ENCODE results near the gene JMJD1C.
A peak's percentile ranks its signal among the peaks of the same experiment; 100 is the strongest.
"Not testable (repeated sequence)": the region's sequence is repeated elsewhere in the genome, so short reads cannot be mapped to it uniquely, and the experiment has no call there.

Gene JMJD1C, protein sequence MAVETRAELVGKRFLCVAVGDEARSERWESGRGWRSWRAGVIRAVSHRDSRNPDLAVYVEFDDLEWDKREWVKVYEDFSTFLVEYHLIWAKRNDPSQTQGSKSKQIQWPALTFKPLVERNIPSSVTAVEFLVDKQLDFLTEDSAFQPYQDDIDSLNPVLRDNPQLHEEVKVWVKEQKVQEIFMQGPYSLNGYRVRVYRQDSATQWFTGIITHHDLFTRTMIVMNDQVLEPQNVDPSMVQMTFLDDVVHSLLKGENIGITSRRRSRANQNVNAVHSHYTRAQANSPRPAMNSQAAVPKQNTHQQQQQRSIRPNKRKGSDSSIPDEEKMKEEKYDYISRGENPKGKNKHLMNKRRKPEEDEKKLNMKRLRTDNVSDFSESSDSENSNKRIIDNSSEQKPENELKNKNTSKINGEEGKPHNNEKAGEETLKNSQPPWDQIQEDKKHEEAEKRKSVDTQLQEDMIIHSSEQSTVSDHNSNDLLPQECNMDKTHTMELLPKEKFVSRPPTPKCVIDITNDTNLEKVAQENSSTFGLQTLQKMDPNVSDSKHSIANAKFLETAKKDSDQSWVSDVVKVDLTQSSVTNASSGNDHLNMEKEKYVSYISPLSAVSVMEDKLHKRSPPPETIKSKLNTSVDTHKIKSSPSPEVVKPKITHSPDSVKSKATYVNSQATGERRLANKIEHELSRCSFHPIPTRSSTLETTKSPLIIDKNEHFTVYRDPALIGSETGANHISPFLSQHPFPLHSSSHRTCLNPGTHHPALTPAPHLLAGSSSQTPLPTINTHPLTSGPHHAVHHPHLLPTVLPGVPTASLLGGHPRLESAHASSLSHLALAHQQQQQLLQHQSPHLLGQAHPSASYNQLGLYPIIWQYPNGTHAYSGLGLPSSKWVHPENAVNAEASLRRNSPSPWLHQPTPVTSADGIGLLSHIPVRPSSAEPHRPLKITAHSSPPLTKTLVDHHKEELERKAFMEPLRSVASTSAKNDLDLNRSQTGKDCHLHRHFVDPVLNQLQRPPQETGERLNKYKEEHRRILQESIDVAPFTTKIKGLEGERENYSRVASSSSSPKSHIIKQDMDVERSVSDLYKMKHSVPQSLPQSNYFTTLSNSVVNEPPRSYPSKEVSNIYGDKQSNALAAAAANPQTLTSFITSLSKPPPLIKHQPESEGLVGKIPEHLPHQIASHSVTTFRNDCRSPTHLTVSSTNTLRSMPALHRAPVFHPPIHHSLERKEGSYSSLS (N-terminal part only)
- total RNA-seq = 182 to 272 reads per million in 2 experiments

- DNase-seq (ENCODE audit: low read depth) = peak; percentile 39
These were observed at the start of gene JMJD1C for GRCh38 chr10:63465293-63466143. TSS of gene JMJD1C (minus strand) at chr10:63465977. CDS start at chr10:63465662, 315 bp downstream.

GRCh38 chr10:63515002-63515763 is 49.4 kb upstream of the JMJD1C start:
- no peak for DNase-seq (ENCODE audit: low read depth)

DNA sequence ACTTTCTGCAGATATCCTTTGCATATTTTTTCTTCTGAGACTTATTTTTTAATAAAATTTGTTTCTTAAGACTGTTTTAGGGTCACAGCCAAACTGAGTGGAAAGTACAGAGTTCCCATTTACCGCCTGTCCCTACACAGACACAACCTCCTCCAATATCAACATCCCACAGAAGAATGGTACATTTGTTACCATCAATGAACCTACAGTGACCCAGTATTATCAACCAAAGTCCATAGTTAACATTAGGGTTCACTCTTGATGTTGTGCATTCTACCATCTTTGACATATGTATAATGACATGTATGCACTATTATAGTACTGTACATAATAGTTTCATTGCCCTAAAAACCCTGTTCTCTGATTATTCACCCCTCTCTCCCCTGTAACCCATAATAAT is 40.8 kb upstream of the JMJD1C start:
- DNase-seq (ENCODE audit: low read depth) = no peak

DNA sequence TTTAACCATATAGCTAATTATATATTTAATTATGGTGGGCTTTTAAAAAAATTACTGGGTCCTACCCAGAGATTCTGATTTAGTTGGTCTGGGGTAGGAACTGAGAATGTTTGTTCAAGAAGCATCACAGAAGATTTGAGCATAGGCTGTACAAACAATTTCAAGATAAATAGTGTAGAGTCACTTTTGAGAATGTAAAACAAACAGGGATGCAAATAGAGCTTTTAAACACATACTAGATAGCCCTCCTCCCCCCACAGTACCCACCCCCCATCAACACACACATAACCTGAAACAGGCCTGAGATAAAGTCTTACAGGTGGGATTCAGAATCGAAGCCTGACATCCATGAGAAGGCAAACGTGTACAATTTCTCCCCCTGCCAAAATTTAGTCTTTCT is 39.8 kb upstream of the JMJD1C start:
- no peak for DNase-seq (ENCODE audit: low read depth)

GRCh38 chr10:63504145-63504881 is 38.5 kb upstream of the JMJD1C start:
- DNase-seq (ENCODE audit: low read depth) = no peak

- no peak for DNase-seq (ENCODE audit: low read depth)
These were observed 37.6 kb upstream of the JMJD1C start for GRCh38 chr10:63503395-63503794.

DNA sequence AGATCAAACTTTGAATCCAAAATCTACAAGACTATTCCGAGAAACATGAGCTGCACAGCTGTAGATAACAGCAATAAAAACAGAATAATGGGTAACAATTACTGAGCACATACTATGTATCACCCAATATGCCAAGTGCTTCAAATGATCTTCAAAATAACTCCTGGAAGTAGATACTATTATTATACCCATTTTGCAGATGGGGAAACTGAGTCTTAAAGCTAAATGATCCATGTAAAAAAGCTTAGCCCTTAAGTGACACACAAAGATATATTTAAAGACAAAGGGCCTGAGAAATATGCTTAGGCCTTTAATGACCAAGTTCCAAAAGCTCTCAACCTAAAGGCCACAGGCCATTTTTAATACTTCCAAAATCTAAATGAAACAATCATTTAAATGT is 37.1 kb upstream of the JMJD1C start:
- DNase-seq (ENCODE audit: low read depth) = no peak

DNA sequence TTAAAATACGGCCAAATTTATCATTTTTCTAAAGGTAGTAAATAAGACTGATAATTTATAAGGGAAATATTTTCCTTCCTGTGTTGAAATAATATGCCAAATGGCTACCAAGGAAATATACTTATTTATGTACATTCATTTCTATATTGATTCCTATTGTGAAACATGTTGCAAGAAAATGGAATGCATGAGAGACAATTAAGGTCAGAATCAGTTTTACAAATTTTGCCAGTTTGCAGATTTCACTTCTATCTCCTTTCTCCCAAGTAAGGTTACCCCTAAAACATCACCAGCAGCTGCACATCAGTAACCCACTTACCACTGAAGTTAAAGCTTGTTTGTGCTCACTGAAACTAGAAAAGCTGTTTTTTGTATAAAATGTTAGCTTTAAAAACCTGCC is 36.2 kb upstream of the JMJD1C start:
- DNase-seq (ENCODE audit: low read depth) = no peak

DNA sequence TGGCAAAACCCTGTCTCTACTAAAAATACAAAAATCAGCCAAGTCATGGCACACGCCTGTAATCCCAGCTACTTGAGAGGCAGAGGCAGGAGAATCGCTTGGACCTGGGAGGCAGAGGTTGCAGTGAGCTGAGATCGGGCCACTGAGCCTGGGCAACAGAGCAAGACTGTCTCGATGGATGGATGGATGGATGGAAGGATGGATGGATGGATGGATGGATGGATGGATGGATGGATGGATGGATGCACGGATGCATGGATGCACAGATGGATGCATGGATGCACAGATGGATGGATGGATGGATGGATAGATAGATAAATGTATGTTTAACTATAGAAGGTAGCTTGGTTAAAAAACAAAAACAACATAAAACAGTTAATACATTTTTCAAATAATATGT is 34.8 kb upstream of the JMJD1C start:
- DNase-seq (ENCODE audit: low read depth) = not testable (repeated sequence)

DNA sequence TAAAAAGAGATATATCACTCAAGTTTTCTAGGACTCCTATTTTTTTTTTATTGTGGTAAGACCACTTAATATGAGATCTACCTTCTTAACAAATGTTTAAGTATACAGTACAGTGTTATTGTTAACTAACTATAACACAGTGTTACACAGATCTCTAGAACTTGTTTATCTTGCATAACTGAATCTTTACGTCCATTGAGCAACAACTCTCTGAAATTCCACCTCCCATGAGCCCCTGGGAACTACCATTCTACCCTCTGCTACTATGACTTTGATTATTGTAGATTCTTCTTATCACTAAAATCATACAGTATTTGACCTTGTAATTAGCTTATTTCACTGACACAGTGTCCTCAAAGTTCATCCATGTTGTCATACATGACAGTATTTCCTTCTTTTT is 32.9 kb upstream of the JMJD1C start:
- no peak for DNase-seq (ENCODE audit: low read depth)

- DNase-seq (ENCODE audit: low read depth) = no peak
These were observed 31.5 kb upstream of the JMJD1C start for GRCh38 chr10:63497321-63497720.

GRCh38 chr10:63496561-63496960 is 30.8 kb upstream of the JMJD1C start:
- DNase-seq (ENCODE audit: low read depth) = no peak

GRCh38 chr10:63494951-63495350 is 29.2 kb upstream of the JMJD1C start:
- no peak for DNase-seq (ENCODE audit: low read depth)

DNA sequence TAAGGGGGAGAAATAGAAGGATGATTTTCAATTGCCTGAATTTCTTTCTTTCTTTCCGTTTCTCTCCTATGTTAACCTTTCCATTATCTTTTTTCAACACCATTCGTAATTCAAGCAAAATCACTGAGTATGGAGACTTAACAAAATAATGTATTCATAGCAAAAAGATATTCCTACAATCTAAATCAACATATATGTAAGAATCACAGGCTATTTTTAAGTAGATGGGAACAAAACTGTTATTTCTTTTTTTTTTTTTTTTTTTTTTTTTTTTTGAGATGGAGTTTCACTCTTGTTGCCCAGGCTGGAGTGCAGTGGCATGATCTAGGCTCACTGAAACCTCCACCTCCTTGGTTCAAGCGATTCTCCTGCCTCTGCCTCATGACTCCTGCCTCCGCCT is 27.2 kb upstream of the JMJD1C start:
- no peak for DNase-seq (ENCODE audit: low read depth)

DNA sequence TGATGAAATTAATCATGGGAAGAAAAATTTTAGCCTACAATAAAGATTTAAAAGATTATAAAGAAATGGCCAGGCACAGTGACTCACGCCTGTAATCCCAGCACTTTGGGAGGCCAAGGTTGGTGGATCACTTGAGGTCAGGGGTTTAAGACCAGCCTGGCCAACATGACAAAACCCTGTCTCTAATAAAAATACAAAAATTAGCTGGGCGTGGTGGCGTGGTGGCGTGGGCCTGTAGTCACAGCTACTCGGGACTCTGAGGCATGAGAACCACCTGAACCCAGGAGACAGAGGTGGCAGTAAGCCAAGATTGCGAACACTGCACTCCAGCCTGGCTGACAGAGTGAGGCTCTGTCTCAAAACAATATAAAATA is 26.5 kb upstream of the JMJD1C start:
- DNase-seq (ENCODE audit: low read depth) = not testable (repeated sequence)

DNA sequence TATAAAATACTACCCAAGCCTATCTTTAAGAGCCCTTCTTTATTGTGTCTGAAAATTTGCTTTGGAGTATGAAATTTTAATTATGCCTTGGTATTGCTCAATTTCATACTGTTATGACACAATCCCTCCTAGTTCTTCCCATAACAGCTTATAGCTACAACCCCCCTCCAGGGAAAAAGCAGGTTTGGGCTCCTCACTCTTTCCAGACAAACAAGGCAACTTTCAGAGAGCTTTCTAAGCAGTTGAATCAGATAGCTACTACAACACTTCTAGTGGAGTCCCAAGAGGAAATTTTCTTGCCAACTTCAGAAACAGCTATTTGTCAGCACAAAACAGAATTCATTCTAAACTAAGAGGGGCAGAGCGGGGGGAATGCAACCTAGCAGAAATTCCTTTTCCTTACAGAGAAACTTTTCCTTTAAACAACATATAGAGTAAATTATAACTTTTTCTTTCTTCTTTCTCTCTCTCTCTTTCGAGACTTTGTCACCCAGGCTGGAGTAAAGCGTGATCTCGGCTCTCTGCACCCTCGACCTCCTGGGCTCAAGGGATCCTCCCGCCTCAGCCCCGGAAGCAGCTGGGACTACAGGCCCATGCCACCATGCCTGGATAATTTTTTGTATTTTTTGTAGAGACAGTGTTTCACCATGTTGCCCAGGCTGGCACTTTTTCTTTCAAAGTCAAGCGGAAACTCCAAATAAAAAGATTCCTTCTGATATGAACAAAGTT is 26.0 kb upstream of the JMJD1C start:
- no peak for DNase-seq (ENCODE audit: low read depth)

DNA sequence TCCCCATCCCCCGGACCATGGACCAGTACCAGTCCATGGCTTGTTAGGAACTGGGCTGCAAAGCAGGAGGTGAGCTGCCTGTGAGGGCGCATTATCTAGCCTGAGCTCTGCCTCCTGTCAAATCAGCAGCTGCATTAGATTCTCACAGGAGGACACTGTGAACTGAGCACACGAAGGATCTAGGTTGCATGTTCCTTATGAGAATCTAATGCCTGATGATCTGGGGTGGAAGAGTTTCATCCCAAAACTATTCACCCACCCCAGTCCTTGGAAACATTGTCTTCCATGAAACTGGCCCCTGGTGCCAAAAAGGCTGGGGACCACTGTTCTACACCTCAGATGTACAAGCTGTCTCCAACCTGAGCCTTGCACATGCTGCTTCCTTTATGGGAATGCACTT is 24.1 kb upstream of the JMJD1C start:
- DNase-seq (ENCODE audit: low read depth) = no peak

DNA sequence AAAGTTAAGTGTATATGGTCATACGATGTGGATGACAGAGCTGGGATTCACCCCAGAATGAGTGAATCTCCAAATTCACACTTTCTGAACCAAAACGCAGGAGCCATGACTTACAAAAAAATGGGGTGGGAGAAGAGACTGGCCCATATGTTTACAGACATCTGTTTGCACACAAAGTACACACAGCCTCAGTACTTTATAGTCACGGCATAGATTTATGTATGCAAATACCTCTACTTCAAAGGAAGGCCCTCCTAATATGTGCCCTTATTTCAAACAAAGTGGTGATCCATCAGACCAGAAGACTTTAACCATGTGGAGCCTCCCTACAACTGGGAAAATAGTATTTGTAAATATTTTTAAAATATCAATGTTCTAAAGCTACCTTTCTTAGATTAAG is 22.2 kb upstream of the JMJD1C start:
- DNase-seq (ENCODE audit: low read depth) = no peak

- no peak for DNase-seq (ENCODE audit: low read depth)
These were observed 18.2 kb upstream of the JMJD1C start for GRCh38 chr10:63483983-63484382.
